Activated naive CD8-positive, alpha-beta T cell treated with anti-CD3 and anti-CD28 coated beads for 36 hours (primary cell): ENCODE measurements around the gene UAP1L1. TPM values are rescaled to one million over a fixed set of nuclear protein-coding genes. Genes with fewer than 3 reads are reported as not detected.
"Not testable (repeated sequence)": the region's sequence is repeated elsewhere in the genome, so short reads cannot be mapped to it uniquely, and the experiment has no call there.

Source experiments
- DNase-seq: peaks from one replicate; pipeline ENCODE4 v3.0.0; 2021
- H3K27ac Mint-ChIP-seq: one replicate; pipeline ENCODE4 v1.8.0; 2022; ENCODE audit warnings: mild to moderate bottlenecking, moderate library complexity, mixed read lengths
- H3K27me3 Mint-ChIP-seq: one replicate; pipeline ENCODE4 v1.8.0; 2022; ENCODE audit warnings: mild to moderate bottlenecking, mixed read lengths
- H3K36me3 Mint-ChIP-seq: one replicate; pipeline ENCODE4 v1.8.0; 2021; ENCODE audit warnings: mild to moderate bottlenecking, mixed read lengths
- H3K4me1 Mint-ChIP-seq: one replicate; pipeline ENCODE4 v1.8.0; 2021; ENCODE audit warnings: mixed read lengths
- H3K4me3 Mint-ChIP-seq: one replicate; pipeline ENCODE4 v1.8.0; 2022; ENCODE audit warnings: mild to moderate bottlenecking, moderate library complexity, mixed read lengths
- H3K9me3 Mint-ChIP-seq: one replicate; pipeline ENCODE4 v1.8.0; 2022; ENCODE audit warnings: mixed read lengths
- total RNA-seq, 2 experiments: library from RNA; stranded (reverse); gene quantifications; one replicate each; pipeline ENCODE4 v1.2.3, GENCODE V29; 2021

The UAP1L1 gene
- total RNA-seq, 2 experiments from 2014 or later = 22.9 to 23.5 TPM

DNA sequence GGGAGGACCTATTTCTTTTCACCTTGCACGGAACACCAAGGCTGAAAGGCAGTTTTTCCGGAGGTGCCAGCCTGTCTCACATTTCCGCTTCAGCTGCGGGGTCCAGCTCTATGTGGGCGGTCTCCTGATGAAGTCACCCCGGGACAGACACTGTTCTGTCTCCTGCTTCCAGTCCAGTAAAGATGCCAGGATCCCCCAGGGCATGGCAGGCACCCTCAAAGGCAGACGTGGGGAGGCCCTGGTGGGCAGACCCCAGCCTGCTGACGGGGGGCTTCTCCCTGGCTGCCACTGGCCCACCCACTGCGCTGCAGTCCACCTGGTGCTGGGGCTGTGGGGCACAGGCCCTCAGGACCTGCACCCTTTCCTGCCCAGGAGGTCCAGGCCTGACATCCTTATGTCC lies 14.5 kb upstream of the UAP1L1 start:
- H3K36me3 Mint-ChIP-seq, H3K4me1 Mint-ChIP-seq, H3K27ac Mint-ChIP-seq, H3K9me3 Mint-ChIP-seq, DNase-seq, H3K27me3 Mint-ChIP-seq, H3K4me3 Mint-ChIP-seq: not testable (repeated sequence)

- H3K9me3 Mint-ChIP-seq = no peaks in the 10 kb centered on the region
- H3K36me3 Mint-ChIP-seq = peaks cover 3% of the 10 kb centered on the region
- peaks cover 7% of the 10 kb centered on the region for H3K4me1 Mint-ChIP-seq
- no peak for DNase-seq
- no peak overlapping the region for H3K4me3 Mint-ChIP-seq
- peaks cover 4% of the 10 kb centered on the region for H3K27me3 Mint-ChIP-seq
- no peak overlapping the region for H3K27ac Mint-ChIP-seq
Measured at GRCh38 chr9:137063311-137064026, 13.8 kb upstream of the UAP1L1 start.

DNA sequence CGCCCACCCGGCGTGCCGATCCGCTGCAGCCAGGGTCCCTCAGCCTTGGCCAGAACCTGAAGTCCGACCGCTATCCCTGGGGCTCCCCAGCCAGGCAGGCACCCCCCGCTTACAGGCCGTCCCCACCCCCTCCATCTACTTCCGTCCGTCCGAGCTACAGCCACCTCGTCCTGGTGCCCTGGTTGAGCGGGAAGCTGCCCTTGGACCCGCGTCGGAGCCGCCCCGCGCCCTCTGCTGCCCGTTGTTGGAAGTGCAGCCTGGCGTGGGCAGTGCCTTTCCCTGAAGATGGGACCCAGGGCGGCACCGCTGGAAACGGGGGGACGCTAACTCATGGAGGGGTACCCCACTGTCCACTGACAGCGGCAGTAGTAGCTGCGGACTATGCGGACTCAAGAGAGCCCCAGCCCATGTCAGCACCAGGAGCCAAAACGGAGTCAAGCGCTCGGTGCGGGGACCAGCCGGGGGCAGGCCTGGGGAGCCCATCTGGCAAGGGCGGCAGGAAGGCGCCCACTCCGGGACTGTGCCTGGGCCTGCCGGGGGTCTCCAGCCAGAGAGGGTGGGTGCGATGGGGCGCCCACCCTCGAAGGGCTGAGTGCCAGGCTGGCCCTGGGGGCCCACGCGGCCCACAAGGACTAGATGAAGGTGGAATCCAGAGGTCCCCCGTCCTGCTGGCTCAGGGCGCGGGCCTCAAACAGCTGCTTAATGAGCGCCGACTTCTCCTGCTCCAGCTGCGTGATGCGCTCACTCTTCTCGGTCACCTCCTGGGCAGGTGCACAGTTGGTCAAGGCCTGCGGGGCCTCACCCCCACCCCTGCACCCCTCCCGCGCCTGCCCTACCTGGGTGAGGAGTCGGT lies 13.1 kb upstream of the UAP1L1 start:
- Mint-ChIP-seq H3K27ac (no peak overlapping the region), H3K9me3 (no peaks in the 10 kb centered on the region), H3K4me1 (peaks cover 7% of the 10 kb centered on the region), H3K27me3 (peaks cover 4% of the 10 kb centered on the region), H3K36me3 (peaks cover 3% of the 10 kb centered on the region), H3K4me3 (no peak overlapping the region)
- peak; percentile 60 for DNase-seq

DNA sequence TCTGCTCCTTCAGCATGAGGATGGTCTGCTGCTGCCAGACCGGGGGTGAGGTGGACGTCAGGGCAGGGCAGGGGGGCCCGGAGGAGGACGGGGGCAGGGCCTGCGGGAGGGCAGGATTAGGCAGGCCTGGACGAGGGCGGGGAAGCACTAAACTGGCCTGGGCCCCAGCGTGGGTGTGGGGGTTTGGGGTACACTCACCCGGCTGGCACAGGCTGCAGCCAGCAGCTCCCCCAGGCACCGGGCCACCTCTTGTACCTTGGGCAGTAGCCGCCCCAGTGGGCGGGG lies 12.5 kb upstream of the UAP1L1 start:
- no peak for DNase-seq
- no peak overlapping the region for H3K27ac Mint-ChIP-seq
- no peaks in the 10 kb centered on the region for H3K9me3 Mint-ChIP-seq
- H3K4me3 Mint-ChIP-seq = no peak overlapping the region
- peaks cover 7% of the 10 kb centered on the region for H3K4me1 Mint-ChIP-seq
- peaks cover 4% of the 10 kb centered on the region for H3K27me3 Mint-ChIP-seq
- H3K36me3 Mint-ChIP-seq = peaks cover 3% of the 10 kb centered on the region

DNA sequence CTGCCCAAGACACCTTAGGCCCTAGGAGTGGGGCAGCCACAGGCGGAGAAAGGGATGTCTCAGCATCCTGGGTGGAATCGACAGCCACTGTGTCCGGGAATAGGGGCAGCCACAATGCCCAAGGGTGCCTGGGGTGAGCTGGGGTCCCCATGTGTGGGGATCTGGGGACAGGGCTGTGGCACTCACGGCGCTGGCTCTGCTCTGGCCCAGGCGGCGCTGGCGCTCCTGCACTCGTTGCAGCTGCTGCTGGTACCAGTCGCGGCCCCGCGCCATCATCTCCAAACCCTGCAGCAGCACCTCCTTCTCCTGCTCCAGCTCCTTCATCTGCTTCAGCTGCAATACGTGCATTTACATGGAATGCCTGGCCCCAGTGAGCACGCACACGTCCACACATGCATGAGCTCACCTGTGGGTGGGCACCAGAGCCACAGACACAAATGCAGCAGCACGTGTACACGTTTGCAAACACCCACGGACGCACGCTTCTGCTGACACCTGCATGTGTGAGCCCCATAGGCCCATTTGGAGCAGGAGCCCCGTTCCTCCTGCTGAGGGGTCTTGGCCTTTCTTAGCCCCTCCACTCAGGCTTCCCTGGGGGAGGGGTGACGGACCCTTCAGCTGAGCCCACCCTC lies 11.9 kb upstream of the UAP1L1 start:
- peaks cover 7% of the 10 kb centered on the region for H3K4me1 Mint-ChIP-seq
- no peak for DNase-seq
- H3K27me3 Mint-ChIP-seq = peaks cover 4% of the 10 kb centered on the region
- no peaks in the 10 kb centered on the region for H3K9me3 Mint-ChIP-seq
- H3K27ac Mint-ChIP-seq = no peak overlapping the region
- peaks cover 3% of the 10 kb centered on the region for H3K36me3 Mint-ChIP-seq
- no peak overlapping the region for H3K4me3 Mint-ChIP-seq

GRCh38 chr9:137066096-137066861 lies 11.0 kb upstream of the UAP1L1 start:
- H3K27ac Mint-ChIP-seq = no peak overlapping the region
- no peak overlapping the region for H3K4me3 Mint-ChIP-seq
- peaks cover 4% of the 10 kb centered on the region for H3K27me3 Mint-ChIP-seq
- DNase-seq = no peak
- H3K9me3 Mint-ChIP-seq = no peaks in the 10 kb centered on the region
- H3K4me1 Mint-ChIP-seq = peaks cover 11% of the 10 kb centered on the region
- peaks cover 3% of the 10 kb centered on the region for H3K36me3 Mint-ChIP-seq

DNA sequence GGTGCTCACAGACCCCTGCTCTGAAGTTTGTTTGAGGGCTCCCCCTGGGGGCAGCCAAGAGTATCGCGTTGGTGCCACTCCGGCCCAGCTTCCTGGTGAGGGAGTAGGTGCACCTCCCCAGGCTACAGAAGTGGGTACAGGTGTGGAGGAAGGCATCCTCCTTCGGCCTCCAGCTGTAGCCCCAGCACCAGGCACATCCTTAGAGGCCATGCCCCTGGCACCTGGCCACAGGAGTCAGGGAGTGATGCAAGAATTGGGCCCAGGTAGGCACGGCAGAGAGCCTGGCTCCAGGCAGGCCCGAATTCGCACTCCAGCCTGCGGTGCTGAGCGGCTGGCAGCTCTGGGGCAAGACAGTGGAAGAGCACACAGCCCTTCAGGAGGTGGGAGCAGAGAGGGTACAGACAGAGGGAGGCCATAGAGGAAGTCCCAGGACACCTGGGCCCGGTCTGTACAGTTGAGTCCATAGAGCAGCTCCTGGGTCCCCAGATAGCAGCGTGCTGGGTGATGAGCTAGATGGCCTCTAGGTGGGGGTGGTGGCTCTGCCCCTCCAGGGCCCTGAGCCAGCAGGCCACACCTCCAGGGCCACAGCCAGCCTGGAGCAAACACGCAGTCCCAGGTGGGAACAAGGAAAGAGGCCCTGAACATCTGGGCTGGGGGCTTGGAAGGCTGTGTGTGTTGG lies 9.3 kb upstream of the UAP1L1 start:
- H3K4me3 Mint-ChIP-seq = peak overlapping the region; percentile 56

GRCh38 chr9:137068539-137069507 lies 8.5 kb upstream of the UAP1L1 start:
- H3K27me3 Mint-ChIP-seq = peaks cover 4% of the 10 kb centered on the region
- peak overlapping the region; percentile 66 for H3K4me3 Mint-ChIP-seq
- peaks cover 3% of the 10 kb centered on the region for H3K36me3 Mint-ChIP-seq
- H3K27ac Mint-ChIP-seq = no peak overlapping the region
- no peaks in the 10 kb centered on the region for H3K9me3 Mint-ChIP-seq
- no peak for DNase-seq
- H3K4me1 Mint-ChIP-seq = peaks cover 11% of the 10 kb centered on the region

More for the DNA sequence above, 9.3 kb upstream of the UAP1L1 start:
- peaks cover 3% of the 10 kb centered on the region for H3K36me3 Mint-ChIP-seq
- H3K9me3 Mint-ChIP-seq = no peaks in the 10 kb centered on the region
- H3K27me3 Mint-ChIP-seq = peaks cover 4% of the 10 kb centered on the region
- peaks cover 11% of the 10 kb centered on the region for H3K4me1 Mint-ChIP-seq
- no peak overlapping the region for H3K27ac Mint-ChIP-seq
- DNase-seq = peak; percentile 88

GRCh38 chr9:137069508-137070091 lies 7.7 kb upstream of the UAP1L1 start:
- Mint-ChIP-seq H3K4me1 (peaks cover 8% of the 10 kb centered on the region), H3K4me3 (peak overlapping the region; percentile 66), H3K36me3 (no peaks in the 10 kb centered on the region), H3K27me3 (peaks cover 4% of the 10 kb centered on the region), H3K9me3 (no peaks in the 10 kb centered on the region), H3K27ac (no peak overlapping the region)
- no peak for DNase-seq

- peak within 1 kb of the TSS; percentile 46 for H3K27ac Mint-ChIP-seq
Measured at GRCh38 chr9:137070201-137070905, 7.0 kb upstream of the UAP1L1 start, which contains the start of gene SAPCD2. Gene SAPCD2 (minus strand): TSS chr9:137070557. CDS start chr9:137070460, 97 bp downstream.

DNA sequence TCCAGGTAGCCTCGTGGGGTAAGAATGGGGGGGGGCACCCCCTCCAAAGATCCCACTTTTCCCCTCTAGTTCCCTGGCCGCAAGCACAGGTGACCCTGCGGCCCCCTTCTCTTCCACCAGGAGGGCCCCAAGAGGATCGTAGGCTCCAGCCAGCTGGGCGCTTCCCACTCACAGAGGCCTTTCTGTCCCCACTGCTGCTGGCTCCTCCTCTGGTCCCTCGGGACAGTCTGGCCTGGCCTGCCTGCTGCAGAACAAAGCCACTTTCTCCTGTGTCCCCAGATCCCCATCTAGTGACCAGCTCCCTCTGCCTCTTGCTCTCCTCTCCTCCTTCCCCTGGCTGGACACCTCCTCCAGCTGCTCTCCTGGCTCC lies 6.4 kb upstream of the UAP1L1 start:
- H3K4me3 Mint-ChIP-seq = peak overlapping the region; percentile 74
- DNase-seq = no peak
- no peaks in the 10 kb centered on the region for H3K9me3 Mint-ChIP-seq
- H3K4me1 Mint-ChIP-seq = peaks cover 8% of the 10 kb centered on the region
- peaks cover 4% of the 10 kb centered on the region for H3K27me3 Mint-ChIP-seq
- no peaks in the 10 kb centered on the region for H3K36me3 Mint-ChIP-seq
- H3K27ac Mint-ChIP-seq = peak overlapping the region; percentile 46

More at GRCh38 chr9:137070201-137070905, 7.0 kb upstream of the UAP1L1 start, which contains the start of gene SAPCD2:
- H3K4me3 Mint-ChIP-seq = peak within 1 kb of the TSS; percentile 74
- H3K9me3 Mint-ChIP-seq = no peaks in the 10 kb centered on the region
- peaks cover 8% of the 10 kb centered on the region for H3K4me1 Mint-ChIP-seq
- H3K36me3 Mint-ChIP-seq = no peaks in the 10 kb centered on the region
- peak; percentile 89 for DNase-seq
- H3K27me3 Mint-ChIP-seq = peaks cover 4% of the 10 kb centered on the region

DNA sequence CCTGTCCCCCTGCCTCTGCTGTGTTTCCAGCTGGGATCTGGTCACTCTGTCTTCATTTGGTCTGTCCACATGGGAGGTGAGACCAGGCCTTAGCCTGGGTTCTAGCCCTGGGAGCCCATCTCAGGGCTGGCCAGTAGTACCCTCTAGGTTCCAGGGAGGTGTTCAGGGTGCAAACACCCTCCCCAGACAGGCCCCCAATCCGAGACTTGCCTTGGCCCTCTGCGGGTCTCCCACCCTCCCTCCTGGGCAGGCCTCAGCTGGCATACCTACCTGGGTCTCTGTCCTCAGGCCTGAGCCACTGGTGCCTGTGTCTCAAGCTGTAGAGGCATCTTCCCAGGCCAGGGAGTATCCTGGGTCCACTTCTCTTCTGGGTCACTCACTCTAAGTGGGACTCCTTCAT lies 6.0 kb upstream of the UAP1L1 start:
- Mint-ChIP-seq H3K27ac (peak overlapping the region; percentile 46), H3K27me3 (peaks cover 4% of the 10 kb centered on the region), H3K4me3 (peak overlapping the region; percentile 74), H3K36me3 (no peaks in the 10 kb centered on the region), H3K9me3 (no peaks in the 10 kb centered on the region), H3K4me1 (peaks cover 8% of the 10 kb centered on the region)
- no peak for DNase-seq

DNA sequence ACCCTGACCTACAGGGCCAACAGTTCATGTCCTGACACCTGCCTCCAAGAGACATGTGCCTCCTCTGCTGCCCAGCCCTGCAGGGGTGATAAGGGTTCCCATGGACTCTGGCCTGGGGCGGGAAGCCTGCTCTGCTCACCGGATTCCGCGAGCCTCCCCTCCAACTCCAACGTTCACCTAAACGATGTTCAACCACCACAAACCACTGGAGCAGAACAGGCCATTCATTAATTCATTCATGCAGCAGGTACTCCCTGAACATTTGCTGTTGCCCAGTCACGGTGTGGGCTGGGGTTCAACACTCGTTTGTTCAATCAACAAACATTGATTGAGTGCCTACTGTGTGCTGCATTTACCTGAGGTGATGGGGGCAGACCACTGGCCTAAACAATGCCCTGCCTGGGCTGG lies 3.3 kb upstream of the UAP1L1 start:
- Mint-ChIP-seq H3K36me3 (no peaks in the 10 kb centered on the region), H3K4me1 (peaks cover 6% of the 10 kb centered on the region), H3K27me3 (no peaks in the 10 kb centered on the region), H3K9me3 (no peaks in the 10 kb centered on the region), H3K4me3 (no peak overlapping the region), H3K27ac (no peak overlapping the region)
- no peak for DNase-seq
